SH-SY5Y (cell line): ENCODE data around the gene EIF2S2.
A peak's percentile ranks its signal among the peaks of the same experiment; 100 is the strongest.

ENCODE experiments used
- GATA2 ChIP-seq: IDR thresholded peaks from 2 replicates; pipeline ENCODE4 v1.6.1; 2011; ENCODE audit warnings: mild to moderate bottlenecking, low read depth, low read length
- GATA3 ChIP-seq: IDR thresholded peaks from 2 replicates; pipeline ENCODE4 v1.6.1; 2011; ENCODE audit warnings: low read depth, mild to moderate bottlenecking, low read length, moderate library complexity

EIF2S2 gene

GRCh38 chr20:34062570-34063482 is 49.2 kb downstream of the EIF2S2 start:
- no peak for TF ChIP-seq GATA3
- TF ChIP-seq GATA2 = no peak

- TF ChIP-seq GATA2 (no peak), GATA3 (no peak)
These were observed 50.3 kb downstream of the EIF2S2 start for GRCh38 chr20:34061695-34062094.

- TF ChIP-seq GATA3 (no peak), GATA2 (no peak)
These were observed 51.1 kb downstream of the EIF2S2 start for GRCh38 chr20:34060970-34061369.

GRCh38 chr20:34058831-34059230 is 53.2 kb downstream of the EIF2S2 start:
- no peak for TF ChIP-seq GATA3
- TF ChIP-seq GATA2 = no peak

GRCh38 chr20:34055290-34055689 is 56.8 kb downstream of the EIF2S2 start:
- peak; percentile 63; the same call in 1 of the 2 replicates for TF ChIP-seq GATA2
- TF ChIP-seq GATA3 = no peak

GRCh38 chr20:34052414-34052813 is 59.6 kb downstream of the EIF2S2 start:
- TF ChIP-seq GATA2 = no peak
- no peak for TF ChIP-seq GATA3

- no peak for TF ChIP-seq GATA3
- no peak for TF ChIP-seq GATA2
These were observed 61.9 kb downstream of the EIF2S2 start for GRCh38 chr20:34049897-34050695.

- no peak for TF ChIP-seq GATA2
- TF ChIP-seq GATA3 = no peak
These were observed 62.7 kb downstream of the EIF2S2 start for GRCh38 chr20:34049389-34049788.

- no peak for TF ChIP-seq GATA3
- no peak for TF ChIP-seq GATA2
These were observed 64.1 kb downstream of the EIF2S2 start for GRCh38 chr20:34047917-34048316.

GRCh38 chr20:34047010-34047687 is 64.9 kb downstream of the EIF2S2 start:
- no peak for TF ChIP-seq GATA3
- no peak for TF ChIP-seq GATA2

- TF ChIP-seq GATA2 = no peak
- TF ChIP-seq GATA3 = no peak
These were observed 65.9 kb downstream of the EIF2S2 start for GRCh38 chr20:34045930-34046725.

- TF ChIP-seq GATA2 (0 out of 2 replicates have a peak, but pooled peaks have one; percentile 16), GATA3 (no peak)
These were observed 66.7 kb downstream of the EIF2S2 start for GRCh38 chr20:34045294-34045693.

- no peak for TF ChIP-seq GATA3
- TF ChIP-seq GATA2 = no peak
These were observed 69.0 kb downstream of the EIF2S2 start for GRCh38 chr20:34043025-34043424.
